K562 (cell line): ENCODE measurements around the gene FGF2. TPM values are rescaled to one million over a fixed set of nuclear protein-coding genes. Genes with fewer than 3 reads are reported as not detected.

Experiments used
- ATAC-seq: fragments of 200-7000 bp; cut with Tn5 transposase; 3 replicates; pipeline ENCODE4 v1.9.1; 2020; ENCODE audit warnings: moderate library complexity
- BruUV-seq: library from RNA; stranded (reverse); fragments of 400-500 nt; replicated peaks from 2 replicates; lab custom pipeline; 2021; lab: Mats Ljungman, UMichigan
- CTCF ChIA-PET: fragments of 300-600 bp; formaldehyde crosslinking; extraction: SDS; loops from one replicate; lab custom pipeline; 2021; ENCODE audit warnings: low intra/inter-chr PET ratio; lab: Yijun Ruan, JAX
- POLR2A ChIA-PET: fragments of 300-600, 350-650 bp; sonication (Branson Sonifier 250); formaldehyde crosslinking; extraction: SDS; loops from one replicate; lab custom pipeline; 2021; ENCODE audit warnings: antibody characterized with exemption, inconsistent platforms; lab: Yijun Ruan, JAX
- DNase-seq, 4 experiments: peaks; one replicate each; pipeline versions ENCODE4 v3.0.0 to v3.0.0-alpha.2; 2011 to 2018; ENCODE audit warnings: low spot score in 3 of 4, mixed read lengths in 3 of 4; ENCODE audit errors: extremely low read depth in 1 of 4
- FAIRE-seq: peaks from 2 replicates; lab custom pipeline; 2011; peaks lifted over from hg19 to GRCh38; lab: Jason Lieb, UNC
- H2AFZ ChIP-seq: 2 replicates; pipeline ENCODE4 v1.6.0; 2011; ENCODE audit warnings: low read depth, low read length, control low read depth, inconsistent platforms
- H3K27ac ChIP-seq: fragments of 200-600 bp; 3 replicates; pipeline ENCODE4 v1.8.0; 2011; ENCODE audit warnings: low read depth, mild to moderate bottlenecking, control low read depth, inconsistent platforms, low read length, moderate library complexity, mixed read lengths; ENCODE audit errors: extremely low read depth
- H3K27me3 ChIP-seq, 2 experiments: fragments of 300-600 bp in 1 of 2; 2 replicates in 1 of 2; 3 replicates in 1 of 2; pipeline versions ENCODE4 v1.6.0 to v1.8.0; 2011; ENCODE audit warnings: inconsistent platforms in 2 of 2, low read length in 2 of 2, mild to moderate bottlenecking in 1 of 2, mixed read lengths in 1 of 2, moderate library complexity in 1 of 2; ENCODE audit not compliant: control insufficient read depth in 2 of 2, insufficient read depth in 2 of 2
- H3K36me3 ChIP-seq: fragments of 300-600 bp; 3 replicates; pipeline ENCODE4 v1.8.0; 2011; ENCODE audit warnings: mild to moderate bottlenecking, low read length, inconsistent platforms; ENCODE audit not compliant: control insufficient read depth, insufficient read depth
- H3K4me1 ChIP-seq, 2 experiments: fragments of 200-600 bp in 1 of 2; replicated peaks in 1 of 2; 2 replicates in 1 of 2; 3 replicates in 1 of 2; pipeline versions ENCODE4 v1.5.1 to v1.8.0; 2011; ENCODE audit warnings: inconsistent platforms in 2 of 2, low read length in 2 of 2, mild to moderate bottlenecking in 1 of 2, mixed read lengths in 1 of 2, moderate library complexity in 1 of 2; ENCODE audit not compliant: control insufficient read depth in 2 of 2, insufficient read depth in 2 of 2
- H3K4me2 ChIP-seq: 2 replicates; pipeline ENCODE4 v1.6.1; 2011; ENCODE audit warnings: low read length, control low read depth, inconsistent platforms, mixed read lengths; ENCODE audit not compliant: insufficient read depth
- H3K4me3 ChIP-seq: fragments of 200-600 bp; sonication (generic), shearing (Covaris generic); 2 replicates; pipeline ENCODE4 v1.5.1; 2016; ENCODE audit warnings: control low read depth, inconsistent platforms
- H3K79me2 ChIP-seq: fragments of 200-600 bp; 3 replicates; pipeline ENCODE4 v1.8.0; 2011; ENCODE audit warnings: low read length, inconsistent platforms; ENCODE audit not compliant: control insufficient read depth, insufficient read depth
- H3K9ac ChIP-seq, 2 experiments: 2 replicates each; pipeline versions ENCODE4 v1.6.0 to v1.6.1; 2011; ENCODE audit warnings: low read depth in 2 of 2, low read length in 2 of 2, control low read depth in 1 of 2, inconsistent platforms in 1 of 2, mild to moderate bottlenecking in 1 of 2, mixed read lengths in 1 of 2; ENCODE audit not compliant: insufficient read depth in 1 of 2
- H3K9me1 ChIP-seq: one replicate; pipeline ENCODE4 v1.6.0; 2011; ENCODE audit warnings: inconsistent platforms, mild to moderate bottlenecking, low read length, moderate library complexity; ENCODE audit not compliant: control insufficient read depth, insufficient read depth
- H3K9me3 ChIP-seq: replicated peaks from 2 replicates; pipeline ENCODE4 v1.5.1; 2011; ENCODE audit warnings: low read depth, low read length, inconsistent platforms; ENCODE audit not compliant: control insufficient read depth, insufficient read depth
- H4K20me1 ChIP-seq: replicated peaks from 2 replicates; pipeline ENCODE4 v1.6.1; 2011; ENCODE audit warnings: low read length, inconsistent platforms, mixed read lengths; ENCODE audit not compliant: control insufficient read depth, insufficient read depth
- DDX20 ChIP-seq: fragments of 450-650 bp; IDR thresholded peaks from 2 replicates; pipeline ENCODE4 v1.6.1; 2016; ENCODE audit warnings: missing genetic modification characterization, low read depth, mild to moderate bottlenecking, missing compliant biosample characterization, moderate library complexity
- NFIC ChIP-seq: fragments of 450-650 bp; IDR thresholded peaks from 2 replicates; pipeline ENCODE4 v1.6.1; 2017; ENCODE audit warnings: mild to moderate bottlenecking, inconsistent platforms
- ZNF431 ChIP-seq: sonication (generic); formaldehyde crosslinking; IDR thresholded peaks from 2 replicates; pipeline ENCODE4 v1.8.0; 2022; ENCODE audit warnings: mild to moderate bottlenecking, missing genetic modification reagents
- ZNF436 ChIP-seq: fragments of 250-450, 450-650 bp; sonication (Bioruptor Pico); formaldehyde crosslinking; IDR thresholded peaks from 2 replicates; pipeline ENCODE4 v1.7.0; 2020; ENCODE audit warnings: mild to moderate bottlenecking
- ZNF561 ChIP-seq: fragments of 450-650 bp; formaldehyde crosslinking; conservative IDR thresholded peaks from 2 replicates; pipeline ENCODE4 v1.4.0; 2020; ENCODE audit warnings: mild to moderate bottlenecking, moderate library complexity
- WGBS: fragments of 100-300 bp; shearing (Covaris generic); methylation state at CpG from one replicate; pipeline ENCODE4 v1.1.6; 2016; ENCODE audit warnings: low coverage, mixed read lengths; ENCODE audit not compliant: insufficient coverage; ENCODE audit errors: missing lambda C conversion rate; 5-methylcytosine and 5-hydroxymethylcytosine counted together
- in situ Hi-C: fragments of 300-500 bp; cut with MboI; formaldehyde crosslinking; loops from 4 replicates; pipeline ENCODE4 v1.15.0; 2018; ENCODE audit warnings: inconsistent platforms, mixed read lengths
- intact Hi-C: fragments of 100-400 bp; cut with micrococcal nuclease; formaldehyde crosslinking; loops from 2 replicates; pipeline ENCODE4 v1.14.2; 2022
- polyA plus RNA-seq, 8 experiments: library from polyadenylated mRNA; depleted of rRNA in 4 of 8; stranded (reverse) in 5 of 8; unstranded in 3 of 8; fragments of >200 nt; fragmentation: Nextera tagmentation in 2 of 8; fragmentation: Illumina TruSeq in 1 of 8; extraction: Ambion mirVana in 2 of 8; extraction: Trizol in 1 of 8; gene quantifications; 2 replicates each; pipeline versions ENCODE4 v1.2.1 to v1.2.3, GENCODE V29; 2011 to 2014; ENCODE audit warnings: inconsistent platforms in 1 of 8, missing spikeins in 1 of 8
- total RNA-seq, 7 experiments: library from RNA; depleted of rRNA in 6 of 7; stranded (reverse); fragments of >200 nt in 6 of 7; fragmentation: Illumina TruSeq in 2 of 7; extraction: Trizol in 2 of 7; gene quantifications; 2 replicates each; pipeline versions ENCODE4 v1.2.1 to v1.2.3, GENCODE V29; 2011 to 2021; ENCODE audit warnings: low replicate concordance in 1 of 7

The FGF2 gene
- total and polyA plus RNA-seq, 9 of the 15 experiments (the other 6 are each of a cell fraction or from before 2014, with no cell fraction given) = 2.5 to 19.4 (median 9.2) TPM

GRCh38 chr4:122911588-122911987 lies 85.0 kb downstream of the FGF2 start:
- POLR2A ChIA-PET = interaction anchor here (0.7 to 1.0 kb wide), 2 partner anchors 8 to 179 kb away, joined by 3 read pairs; partner anchors contain the start of gene BBS12
- Histone ChIP-seq H3K27me3 (no peaks in the 10 kb centered on the region), H3K27ac (no peak overlapping the region), H3K79me2 (no peaks in the 10 kb centered on the region), H3K36me3 (peaks cover 19% of the 10 kb centered on the region; the same call in 2 of the 3 replicates), H3K4me2 (no peak overlapping the region), H4K20me1 (no peaks in the 10 kb centered on the region), H3K9ac (no peak overlapping the region), H2AFZ (no peak overlapping the region), H3K4me1 (peaks cover 0 to 2% of the 10 kb centered on the region in 2 experiments; a peak in 2 of 5 replicates), H3K9me1 (no peaks in the 10 kb centered on the region), H3K4me3 (no peak overlapping the region), H3K9me3 (no peaks in the 10 kb centered on the region)
- no TSS peak for BruUV-seq
- intact Hi-C loops = no loop called here
- no peak for FAIRE-seq
- TF ChIP-seq ZNF431 (CRISPR knock-in tag) = no peak
- no peak for TF ChIP-seq ZNF436 (CRISPR knock-in tag)
- no peak for TF ChIP-seq ZNF561 (CRISPR knock-in tag)
- CTCF ChIA-PET = no interaction called here
- no peak for DNase-seq
- in situ Hi-C loops = loop anchor here (25.0 kb wide), 1 partner anchor 1049 kb away; the partner anchor contains the start of gene BBS7
- WGBS = 41% methylated on average over 1 of the region's 1 CpG
- ATAC-seq = no peak

- no peaks in the 10 kb centered on the region for H3K79me2 ChIP-seq
- BruUV-seq = no TSS peak
- ChIA-PET POLR2A (interaction anchor here (1.2 kb wide), 1 partner anchor 10 kb away, joined by 3 read pairs; no protein-coding TSS in a partner anchor), CTCF (no interaction called here)
- 41% methylated on average over 1 of the region's 1 CpG for WGBS
- intact Hi-C loops = no loop called here
- in situ Hi-C loops = loop anchor here (25.0 kb wide), 1 partner anchor 1051 kb away; the partner anchor contains the start of gene BBS7
- TF ChIP-seq NFIC (0 out of 2 replicates have a peak, but pooled peaks have one; percentile 23), DDX20 (no peak)
- DNase-seq (no peak), ATAC-seq (peak; percentile 59), FAIRE-seq (no peak)
- no peak overlapping the region for H3K4me2 ChIP-seq
- no peak overlapping the region for H3K27ac ChIP-seq
- H3K27me3 ChIP-seq = no peaks in the 10 kb centered on the region
- no peaks in the 10 kb centered on the region for H4K20me1 ChIP-seq
- H3K4me3 ChIP-seq = no peak overlapping the region
- no peaks in the 10 kb centered on the region for H3K9me3 ChIP-seq
- peaks cover 28% of the 10 kb centered on the region; the same call in 2 of the 3 replicates for H3K36me3 ChIP-seq
- no peak overlapping the region for H2AFZ ChIP-seq
- H3K4me1 ChIP-seq = no peaks in the 10 kb centered on the region
- H3K9ac ChIP-seq = no peak overlapping the region
- no peaks in the 10 kb centered on the region for H3K9me1 ChIP-seq
These were observed 86.4 kb downstream of the FGF2 start for GRCh38 chr4:122912810-122913575.
